Neural cell (in vitro differentiated cells): ENCODE results near the gene MRC2.

Source experiments
- CTCF ChIP-seq: fragments of 450-650 bp; IDR thresholded peaks from 2 replicates; pipeline ENCODE4 v1.5.1; 2014; ENCODE audit warnings: antibody characterized with exemption, mild to moderate bottlenecking, moderate library complexity; ENCODE audit not compliant: poor library complexity, severe bottlenecking
- EP300 ChIP-seq: fragments of 450-650 bp; conservative IDR thresholded peaks from 2 replicates; pipeline ENCODE4 v1.6.1; 2014; ENCODE audit warnings: antibody characterized with exemption, mild to moderate bottlenecking, moderate library complexity; ENCODE audit not compliant: poor library complexity, severe bottlenecking
- EZH2 ChIP-seq: fragments of 200-600, 300-800 bp; shearing (Covaris generic), sonication (generic); IDR thresholded peaks from 2 replicates; pipeline ENCODE4 v1.6.1; 2014; ENCODE audit warnings: antibody characterized with exemption, low read length, borderline replicate concordance, mild to moderate bottlenecking; ENCODE audit not compliant: insufficient read depth, poor library complexity, severe bottlenecking
- MXI1 ChIP-seq: fragments of 450-650 bp; conservative IDR thresholded peaks from 2 replicates; pipeline ENCODE4 v1.6.1; 2014; ENCODE audit warnings: antibody characterized with exemption, mild to moderate bottlenecking; ENCODE audit not compliant: poor library complexity, severe bottlenecking
- POLR2AphosphoS5 ChIP-seq: IDR thresholded peaks from 2 replicates; pipeline ENCODE4 v1.6.1; 2012
- TAF1 ChIP-seq: IDR thresholded peaks from 2 replicates; pipeline ENCODE4 v1.6.1; 2012; ENCODE audit warnings: low read depth
- TF ChIP-seq, protein P1 (sequence below): IDR thresholded peaks from 2 replicates; pipeline ENCODE4 v1.6.1; 2012; ENCODE audit warnings: borderline replicate concordance

GRCh38 chr17:62675260-62675659, 47.8 kb downstream of the MRC2 start:
- TF ChIP-seq CTCF (no peak), EZH2 (no peak), TAF1 (no peak), POLR2AphosphoS5 (no peak), MXI1 (no peak), EP300 (no peak)
- TF ChIP-seq, protein P1, sequence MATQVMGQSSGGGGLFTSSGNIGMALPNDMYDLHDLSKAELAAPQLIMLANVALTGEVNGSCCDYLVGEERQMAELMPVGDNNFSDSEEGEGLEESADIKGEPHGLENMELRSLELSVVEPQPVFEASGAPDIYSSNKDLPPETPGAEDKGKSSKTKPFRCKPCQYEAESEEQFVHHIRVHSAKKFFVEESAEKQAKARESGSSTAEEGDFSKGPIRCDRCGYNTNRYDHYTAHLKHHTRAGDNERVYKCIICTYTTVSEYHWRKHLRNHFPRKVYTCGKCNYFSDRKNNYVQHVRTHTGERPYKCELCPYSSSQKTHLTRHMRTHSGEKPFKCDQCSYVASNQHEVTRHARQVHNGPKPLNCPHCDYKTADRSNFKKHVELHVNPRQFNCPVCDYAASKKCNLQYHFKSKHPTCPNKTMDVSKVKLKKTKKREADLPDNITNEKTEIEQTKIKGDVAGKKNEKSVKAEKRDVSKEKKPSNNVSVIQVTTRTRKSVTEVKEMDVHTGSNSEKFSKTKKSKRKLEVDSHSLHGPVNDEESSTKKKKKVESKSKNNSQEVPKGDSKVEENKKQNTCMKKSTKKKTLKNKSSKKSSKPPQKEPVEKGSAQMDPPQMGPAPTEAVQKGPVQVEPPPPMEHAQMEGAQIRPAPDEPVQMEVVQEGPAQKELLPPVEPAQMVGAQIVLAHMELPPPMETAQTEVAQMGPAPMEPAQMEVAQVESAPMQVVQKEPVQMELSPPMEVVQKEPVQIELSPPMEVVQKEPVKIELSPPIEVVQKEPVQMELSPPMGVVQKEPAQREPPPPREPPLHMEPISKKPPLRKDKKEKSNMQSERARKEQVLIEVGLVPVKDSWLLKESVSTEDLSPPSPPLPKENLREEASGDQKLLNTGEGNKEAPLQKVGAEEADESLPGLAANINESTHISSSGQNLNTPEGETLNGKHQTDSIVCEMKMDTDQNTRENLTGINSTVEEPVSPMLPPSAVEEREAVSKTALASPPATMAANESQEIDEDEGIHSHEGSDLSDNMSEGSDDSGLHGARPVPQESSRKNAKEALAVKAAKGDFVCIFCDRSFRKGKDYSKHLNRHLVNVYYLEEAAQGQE = no peak
